Kidney epithelial cell (primary cell): ENCODE measurements around the gene ZBTB48. TPM values are rescaled to one million over a fixed set of nuclear protein-coding genes. Genes with fewer than 3 reads are reported as not detected.

Source experiments
- DNase-seq: peaks from one replicate; pipeline ENCODE4 v3.0.0-alpha.2; 2010; ENCODE audit warnings: low read depth
- H3K27me3 ChIP-seq: 2 replicates; pipeline ENCODE4 v1.6.0; 2011; ENCODE audit warnings: low read length; ENCODE audit not compliant: control insufficient read depth, insufficient read depth
- H3K36me3 ChIP-seq: 2 replicates; pipeline ENCODE4 v1.5.1; 2011; ENCODE audit warnings: low read length; ENCODE audit not compliant: control insufficient read depth, insufficient read depth
- H3K4me3 ChIP-seq: 2 replicates; pipeline ENCODE4 v1.5.1; 2011; ENCODE audit warnings: low read depth, mild to moderate bottlenecking, control low read depth, low read length
- total RNA-seq: library from RNA; depleted of rRNA; stranded (reverse); fragments of >200 nt; gene quantifications from 2 replicates; pipeline ENCODE4 v1.2.3, GENCODE V29; 2015
- TF ChIP-seq, protein P1 (sequence below): IDR thresholded peaks from 2 replicates; pipeline ENCODE4 v1.5.1; 2011; ENCODE audit warnings: mild to moderate bottlenecking, moderate library complexity, low read length, control low read depth, inconsistent platforms; ENCODE audit not compliant: insufficient read depth, poor library complexity, severe bottlenecking

Gene ZBTB48
- total RNA-seq, 1 donor from 2014 or later: 14.2 TPM

DNA sequence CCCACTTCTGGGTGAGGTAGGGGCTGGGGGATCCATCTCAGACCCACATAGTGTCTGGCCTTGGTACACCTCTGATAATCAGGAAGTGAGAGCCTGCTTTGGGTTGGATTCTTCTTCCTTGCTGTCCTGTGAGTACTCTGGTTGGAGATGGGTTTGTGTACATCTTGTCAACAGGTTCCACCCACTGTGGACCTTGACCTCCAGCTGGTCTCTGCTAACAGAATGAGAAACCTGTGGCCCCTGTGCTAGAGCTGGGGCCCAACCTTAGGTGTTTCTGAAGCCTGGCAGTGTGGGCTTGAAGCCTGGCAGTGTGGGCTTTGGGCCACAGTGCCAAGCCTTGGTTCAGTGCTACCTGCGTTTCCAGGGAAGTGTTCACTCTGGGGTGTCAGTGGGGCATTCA, 2.6 kb downstream of the ZBTB48 start:
- no peak overlapping the region for H3K4me3 ChIP-seq
- H3K36me3 ChIP-seq: no peaks in the 10 kb centered on the region
- no peak for DNase-seq
- TF ChIP-seq, protein P1, sequence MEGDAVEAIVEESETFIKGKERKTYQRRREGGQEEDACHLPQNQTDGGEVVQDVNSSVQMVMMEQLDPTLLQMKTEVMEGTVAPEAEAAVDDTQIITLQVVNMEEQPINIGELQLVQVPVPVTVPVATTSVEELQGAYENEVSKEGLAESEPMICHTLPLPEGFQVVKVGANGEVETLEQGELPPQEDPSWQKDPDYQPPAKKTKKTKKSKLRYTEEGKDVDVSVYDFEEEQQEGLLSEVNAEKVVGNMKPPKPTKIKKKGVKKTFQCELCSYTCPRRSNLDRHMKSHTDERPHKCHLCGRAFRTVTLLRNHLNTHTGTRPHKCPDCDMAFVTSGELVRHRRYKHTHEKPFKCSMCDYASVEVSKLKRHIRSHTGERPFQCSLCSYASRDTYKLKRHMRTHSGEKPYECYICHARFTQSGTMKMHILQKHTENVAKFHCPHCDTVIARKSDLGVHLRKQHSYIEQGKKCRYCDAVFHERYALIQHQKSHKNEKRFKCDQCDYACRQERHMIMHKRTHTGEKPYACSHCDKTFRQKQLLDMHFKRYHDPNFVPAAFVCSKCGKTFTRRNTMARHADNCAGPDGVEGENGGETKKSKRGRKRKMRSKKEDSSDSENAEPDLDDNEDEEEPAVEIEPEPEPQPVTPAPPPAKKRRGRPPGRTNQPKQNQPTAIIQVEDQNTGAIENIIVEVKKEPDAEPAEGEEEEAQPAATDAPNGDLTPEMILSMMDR: no peak
- no peaks in the 10 kb centered on the region for H3K27me3 ChIP-seq

DNA sequence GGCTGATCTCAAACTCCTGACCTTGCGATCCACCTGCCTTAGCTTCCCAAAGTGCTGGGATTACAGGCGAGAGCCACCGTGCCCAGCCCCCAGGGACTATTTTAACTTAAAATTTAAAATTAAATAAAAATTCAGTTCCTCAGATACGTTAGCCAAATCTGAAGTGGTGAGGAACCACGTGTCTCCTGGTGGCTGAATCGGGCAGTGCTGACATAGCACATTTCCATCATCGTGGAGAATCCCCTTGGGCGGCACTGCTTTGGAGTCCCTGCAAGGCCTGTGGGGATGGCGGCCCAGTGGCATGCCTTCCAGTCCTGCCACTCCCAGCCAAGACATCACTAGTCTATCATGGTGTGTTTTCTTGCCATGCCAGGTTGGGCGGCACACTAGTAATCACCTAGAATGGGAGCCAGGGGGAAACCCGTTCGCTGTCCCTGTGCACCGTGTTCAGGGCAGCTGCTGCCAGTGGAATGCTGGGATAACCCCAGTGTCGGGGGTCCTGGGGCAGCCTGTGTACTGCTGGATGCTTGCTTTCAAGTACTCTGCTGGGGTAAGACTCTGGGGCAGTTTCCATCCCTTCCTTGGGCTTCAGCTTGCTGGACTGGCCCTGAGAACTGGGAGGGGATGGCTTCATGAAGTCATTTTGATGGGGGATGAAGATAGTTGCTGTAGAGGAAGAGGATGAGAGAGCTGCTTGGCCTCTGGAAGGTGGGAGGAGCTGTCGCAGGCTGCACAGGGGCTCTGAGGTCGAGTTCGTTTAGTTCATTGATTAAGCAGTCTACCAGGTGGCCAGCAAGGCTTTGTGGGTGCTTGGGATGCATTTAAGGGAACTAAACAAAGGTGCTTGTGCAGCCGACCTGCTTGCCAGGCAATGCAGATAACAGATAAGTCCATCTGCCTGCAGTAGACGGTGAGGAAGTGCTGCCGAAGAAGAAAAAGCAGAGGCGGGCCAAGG, 4.6 kb downstream of the ZBTB48 start:
- Histone ChIP-seq H3K4me3 (no peak overlapping the region), H3K27me3 (no peaks in the 10 kb centered on the region), H3K36me3 (peaks cover 4% of the 10 kb centered on the region)
- no peak for DNase-seq
- TF ChIP-seq, protein P1: no peak

DNA sequence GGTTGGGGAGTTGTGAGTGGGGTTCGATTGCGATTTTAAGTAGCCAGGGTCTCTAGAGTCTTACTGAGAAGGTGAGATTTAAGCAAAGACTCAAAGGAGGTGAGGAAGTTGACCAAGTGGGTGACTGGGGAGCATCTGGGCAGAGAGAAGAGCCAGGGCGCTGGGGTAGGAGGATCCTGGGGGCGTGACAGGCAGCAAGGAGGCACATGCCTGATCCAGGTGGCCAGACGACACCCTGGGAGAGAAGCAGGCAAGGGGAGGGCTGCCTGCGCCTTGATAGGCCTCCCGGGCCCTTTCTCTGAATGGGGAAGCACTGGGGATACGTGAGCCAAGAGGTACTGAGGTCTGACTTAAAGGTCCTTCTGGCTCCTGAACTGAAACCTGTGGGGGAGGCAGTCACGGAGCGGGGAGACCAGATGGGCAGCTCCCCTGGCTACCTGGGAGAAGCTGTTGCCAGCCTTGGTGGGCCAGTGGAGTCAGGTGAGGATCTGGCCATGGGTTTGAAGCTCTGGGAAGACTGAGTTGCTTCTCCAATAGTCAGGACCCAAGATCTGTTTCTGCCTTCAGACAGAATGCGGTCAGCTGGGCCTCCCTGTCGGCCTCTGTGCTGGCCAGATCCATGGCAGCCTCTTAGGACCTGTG, 5.4 kb downstream of the ZBTB48 start:
- TF ChIP-seq, protein P1: no peak
- no peak overlapping the region for H3K4me3 ChIP-seq
- no peaks in the 10 kb centered on the region for H3K27me3 ChIP-seq
- no peak for DNase-seq
- peaks cover 4% of the 10 kb centered on the region for H3K36me3 ChIP-seq

DNA sequence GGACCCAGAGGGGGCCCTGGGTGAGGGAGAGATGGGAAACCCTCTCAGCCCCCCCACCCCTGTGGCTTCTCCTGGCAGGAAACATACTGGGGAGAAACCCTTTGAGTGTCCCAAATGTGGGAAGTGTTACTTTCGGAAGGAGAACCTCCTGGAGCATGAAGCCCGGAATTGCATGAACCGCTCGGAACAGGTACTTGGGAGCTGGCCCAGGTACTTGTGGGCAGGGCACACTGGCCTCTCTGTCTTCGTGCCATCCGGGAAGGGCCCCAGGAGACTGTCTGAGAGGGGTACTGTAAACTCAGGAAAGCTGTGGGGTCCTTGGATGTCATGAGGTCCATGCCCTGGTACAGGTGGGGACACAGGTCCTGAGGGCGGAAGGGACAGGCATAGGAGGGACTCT, 6.0 kb downstream of the ZBTB48 start:
- no peak for DNase-seq
- TF ChIP-seq, protein P1: no peak
- Histone ChIP-seq H3K36me3 (peaks cover 4% of the 10 kb centered on the region), H3K4me3 (no peak overlapping the region), H3K27me3 (no peaks in the 10 kb centered on the region)

DNA sequence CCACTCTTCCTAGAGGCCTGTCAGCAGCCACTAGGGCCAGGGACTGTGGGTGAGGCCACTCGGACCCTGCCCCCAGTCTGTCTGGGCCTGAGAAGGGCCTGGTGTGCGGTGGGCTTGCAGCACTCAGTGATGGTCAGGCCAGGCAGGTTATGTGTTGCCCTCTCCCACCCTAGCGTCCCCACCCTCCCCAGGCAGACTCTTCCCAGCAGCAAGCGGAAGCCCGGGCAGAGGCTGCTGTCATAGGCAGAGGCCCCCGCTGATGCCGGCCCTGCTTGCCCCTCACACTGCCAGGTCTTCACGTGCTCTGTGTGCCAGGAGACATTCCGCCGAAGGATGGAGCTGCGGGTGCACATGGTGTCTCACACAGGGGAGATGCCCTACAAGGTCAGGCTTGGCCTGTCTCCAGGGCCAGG, 6.6 kb downstream of the ZBTB48 start:
- TF ChIP-seq, protein P1: no peak
- DNase-seq: no peak
- no peaks in the 10 kb centered on the region for H3K27me3 ChIP-seq
- H3K4me3 ChIP-seq: no peak overlapping the region
- H3K36me3 ChIP-seq: peaks cover 4% of the 10 kb centered on the region
